GM21423 (cell line): ENCODE results near the gene PCK2.

ENCODE experiments used
- ATAC-seq: cut with Tn5 transposase; IDR thresholded peaks from one replicate; pipeline ENCODE4 v1.9.1; 2021; ENCODE audit warnings: mild to moderate bottlenecking, moderate library complexity; ENCODE audit not compliant: unreplicated experiment

The PCK2 gene

DNA sequence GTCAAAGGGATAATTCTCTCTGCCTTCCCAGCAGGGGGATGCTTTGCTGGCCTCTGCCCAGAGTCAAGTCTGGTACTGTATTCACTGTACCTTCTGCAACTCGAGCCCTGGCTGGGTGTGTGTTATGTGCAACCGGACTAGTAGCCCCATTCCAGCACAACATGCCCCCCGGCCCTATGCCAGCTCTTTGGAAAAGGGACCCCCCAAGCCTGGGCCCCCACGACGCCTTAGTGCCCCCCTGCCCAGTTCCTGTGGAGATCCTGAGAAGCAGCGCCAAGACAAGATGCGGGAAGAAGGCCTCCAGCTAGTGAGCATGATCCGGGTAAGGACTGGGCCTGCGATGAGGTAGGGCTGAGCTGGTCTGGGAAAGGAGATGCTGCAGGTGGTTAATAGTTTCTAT lies 56.5 kb downstream of the PCK2 start:
- no peak for ATAC-seq

DNA sequence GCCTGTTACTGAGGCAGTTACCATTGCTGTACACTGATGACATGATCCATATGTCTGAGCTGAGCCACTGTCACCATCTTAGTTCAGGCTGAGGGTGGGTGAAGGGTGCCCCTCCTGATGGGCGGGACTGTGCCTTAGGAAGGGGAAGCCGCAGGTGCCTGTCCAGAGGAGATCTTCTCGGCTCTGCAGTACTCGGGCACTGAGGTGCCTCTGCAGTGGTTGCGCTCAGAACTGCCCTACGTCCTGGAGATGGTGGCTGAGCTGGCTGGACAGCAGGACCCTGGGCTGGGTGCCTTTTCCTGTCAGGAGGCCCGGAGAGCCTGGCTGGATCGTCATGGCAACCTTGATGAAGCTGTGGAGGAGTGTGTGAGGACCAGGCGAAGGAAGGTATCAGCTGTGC lies 56.9 kb downstream of the PCK2 start:
- no peak for ATAC-seq

DNA sequence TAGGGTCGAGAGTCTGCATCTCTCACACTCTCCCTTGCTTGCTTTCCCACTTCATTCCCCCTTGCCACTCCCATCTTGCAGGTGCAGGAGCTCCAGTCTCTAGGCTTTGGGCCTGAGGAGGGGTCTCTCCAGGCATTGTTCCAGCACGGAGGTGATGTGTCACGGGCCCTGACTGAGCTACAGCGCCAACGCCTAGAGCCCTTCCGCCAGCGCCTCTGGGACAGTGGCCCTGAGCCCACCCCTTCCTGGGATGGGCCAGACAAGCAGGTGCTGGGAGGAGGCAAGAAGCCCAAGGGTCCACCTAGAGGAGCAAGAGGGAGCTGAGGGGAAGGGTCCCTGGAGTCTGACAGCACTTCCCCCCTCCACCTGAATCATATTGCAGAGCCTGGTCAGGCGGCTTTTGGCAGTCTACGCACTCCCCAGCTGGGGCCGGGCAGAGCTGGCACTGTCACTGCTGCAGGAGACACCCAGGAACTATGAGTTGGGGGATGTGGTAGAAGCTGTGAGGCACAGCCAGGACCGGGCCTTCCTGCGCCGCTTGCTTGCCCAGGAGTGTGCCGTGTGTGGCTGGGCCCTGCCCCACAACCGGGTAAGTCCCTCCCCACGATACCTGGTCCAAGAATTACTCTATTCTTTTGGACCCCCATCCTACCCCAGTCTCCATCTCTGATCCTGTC lies 57.4 kb downstream of the PCK2 start:
- ATAC-seq, result no peak
